Measurements from ENCODE around the gene CDC20. TPM values are rescaled to one million over a fixed set of nuclear protein-coding genes. Genes with fewer than 3 reads are reported as not detected.
A peak's percentile ranks its signal among the peaks of the same experiment; 100 is the strongest.

CDC20 gene
- total RNA-seq, 1 donor from 2014 or later, result 166 TPM

DNA sequence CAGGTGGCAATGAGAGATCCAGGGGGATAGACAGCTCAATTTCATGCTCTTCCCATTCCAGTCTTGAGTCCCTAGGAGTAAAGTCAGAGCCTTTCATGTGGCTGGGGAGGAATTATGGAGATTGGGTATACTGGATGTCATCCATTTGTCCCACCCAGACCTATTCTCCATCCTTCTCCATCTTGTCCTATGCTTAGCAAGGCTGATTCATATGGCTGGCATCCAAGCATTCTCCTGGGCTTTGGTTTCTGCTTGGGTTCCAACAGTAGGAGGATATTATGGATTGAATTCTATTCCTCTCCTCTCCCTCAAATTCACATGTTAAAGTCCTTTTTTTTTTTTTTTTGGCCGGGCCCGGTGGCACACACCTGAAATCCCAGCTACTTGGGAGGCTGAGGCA, 3.8 kb upstream of the CDC20 start:
- H3K4me3 ChIP-seq (ENCODE audit: low read depth, low read length), result no peak overlapping the region
- TF ChIP-seq, protein P1, sequence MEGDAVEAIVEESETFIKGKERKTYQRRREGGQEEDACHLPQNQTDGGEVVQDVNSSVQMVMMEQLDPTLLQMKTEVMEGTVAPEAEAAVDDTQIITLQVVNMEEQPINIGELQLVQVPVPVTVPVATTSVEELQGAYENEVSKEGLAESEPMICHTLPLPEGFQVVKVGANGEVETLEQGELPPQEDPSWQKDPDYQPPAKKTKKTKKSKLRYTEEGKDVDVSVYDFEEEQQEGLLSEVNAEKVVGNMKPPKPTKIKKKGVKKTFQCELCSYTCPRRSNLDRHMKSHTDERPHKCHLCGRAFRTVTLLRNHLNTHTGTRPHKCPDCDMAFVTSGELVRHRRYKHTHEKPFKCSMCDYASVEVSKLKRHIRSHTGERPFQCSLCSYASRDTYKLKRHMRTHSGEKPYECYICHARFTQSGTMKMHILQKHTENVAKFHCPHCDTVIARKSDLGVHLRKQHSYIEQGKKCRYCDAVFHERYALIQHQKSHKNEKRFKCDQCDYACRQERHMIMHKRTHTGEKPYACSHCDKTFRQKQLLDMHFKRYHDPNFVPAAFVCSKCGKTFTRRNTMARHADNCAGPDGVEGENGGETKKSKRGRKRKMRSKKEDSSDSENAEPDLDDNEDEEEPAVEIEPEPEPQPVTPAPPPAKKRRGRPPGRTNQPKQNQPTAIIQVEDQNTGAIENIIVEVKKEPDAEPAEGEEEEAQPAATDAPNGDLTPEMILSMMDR (conservative IDR thresholded peaks at IDR 0.05; ENCODE audit: low read depth, low read length), result no peak
- no peak for DNase-seq (ENCODE audit: low read depth)

DNA sequence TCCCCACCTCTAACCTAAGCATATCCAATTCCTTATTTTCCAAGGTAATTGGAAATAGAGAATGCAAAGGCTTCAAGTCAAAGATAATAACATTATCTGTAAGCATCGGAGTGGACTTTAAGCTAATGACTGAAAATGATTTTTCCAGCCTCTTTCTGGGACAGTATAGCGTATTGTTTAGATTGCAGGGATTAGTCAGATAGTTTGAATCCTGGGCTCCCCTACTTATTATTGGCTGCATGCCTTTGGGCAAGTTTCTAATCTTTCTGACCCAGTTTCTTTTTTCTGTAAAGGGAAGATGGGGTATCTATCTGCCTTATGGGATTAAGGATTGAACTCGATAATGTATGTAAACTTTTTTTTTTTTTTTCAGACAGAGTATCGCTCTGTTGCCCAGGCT, 1.5 kb upstream of the CDC20 start:
- TF ChIP-seq, protein P1 (conservative IDR thresholded peaks at IDR 0.05; ENCODE audit: low read depth, low read length), result no peak
- DNase-seq (ENCODE audit: low read depth), result no peak
- H3K4me3 ChIP-seq (ENCODE audit: low read depth, low read length), result no peak overlapping the region

DNA sequence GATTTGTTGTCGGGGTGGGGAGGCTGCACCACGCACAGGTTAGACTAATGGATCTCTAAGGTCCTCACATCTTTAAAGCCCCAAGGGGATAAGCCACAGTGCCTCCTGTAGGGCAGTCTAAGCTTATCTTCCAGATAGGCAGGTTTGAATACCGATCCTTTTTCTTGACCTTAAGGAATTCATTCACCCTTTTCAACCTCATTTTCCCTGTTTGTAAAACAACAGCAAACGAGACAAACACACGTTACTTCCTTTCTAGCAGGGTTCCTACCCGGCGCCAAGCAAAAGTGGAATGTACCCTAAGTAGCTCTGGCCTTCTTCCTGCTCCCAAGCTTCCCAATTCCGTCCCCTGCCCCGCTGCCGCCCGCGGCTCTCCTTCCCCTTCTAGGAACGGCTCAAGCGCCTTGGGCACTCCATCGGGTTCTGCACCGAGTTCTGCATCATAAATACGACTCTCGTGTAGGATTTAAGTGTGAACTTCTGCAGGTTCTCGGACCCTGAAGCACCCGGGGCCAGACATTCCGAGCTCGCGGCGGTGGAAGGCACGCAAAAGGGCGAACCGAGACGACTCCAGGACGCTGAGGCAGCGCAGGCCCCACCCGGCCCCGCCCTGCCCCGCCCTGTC, 548 bp upstream of the CDC20 start:
- peak overlapping the region; percentile 76 for H3K4me3 ChIP-seq (ENCODE audit: low read depth, low read length)
- TF ChIP-seq, protein P1 (conservative IDR thresholded peaks at IDR 0.05; ENCODE audit: low read depth, low read length), result peak; percentile 71
- DNase-seq (ENCODE audit: low read depth), result no peak

DNA sequence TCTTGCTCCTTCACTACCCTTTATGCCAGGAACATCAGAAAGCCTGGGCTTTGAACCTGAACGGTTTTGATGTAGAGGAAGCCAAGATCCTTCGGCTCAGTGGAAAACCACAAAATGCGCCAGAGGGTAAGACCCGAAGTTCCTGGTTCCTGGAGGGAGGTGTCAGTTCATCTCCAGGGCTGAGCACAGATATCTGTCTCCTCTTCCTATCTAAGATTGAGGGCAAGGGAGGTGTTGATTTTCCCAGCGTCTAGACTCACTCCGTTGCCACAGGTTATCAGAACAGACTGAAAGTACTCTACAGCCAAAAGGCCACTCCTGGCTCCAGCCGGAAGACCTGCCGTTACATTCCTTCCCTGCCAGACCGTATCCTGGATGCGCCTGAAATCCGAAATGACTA, 915 bp downstream of the CDC20 start:
- no peak for DNase-seq (ENCODE audit: low read depth)
- H3K4me3 ChIP-seq (ENCODE audit: low read depth, low read length), result peak overlapping the region; percentile 76
- TF ChIP-seq, protein P1 (conservative IDR thresholded peaks at IDR 0.05; ENCODE audit: low read depth, low read length), result no peak

DNA sequence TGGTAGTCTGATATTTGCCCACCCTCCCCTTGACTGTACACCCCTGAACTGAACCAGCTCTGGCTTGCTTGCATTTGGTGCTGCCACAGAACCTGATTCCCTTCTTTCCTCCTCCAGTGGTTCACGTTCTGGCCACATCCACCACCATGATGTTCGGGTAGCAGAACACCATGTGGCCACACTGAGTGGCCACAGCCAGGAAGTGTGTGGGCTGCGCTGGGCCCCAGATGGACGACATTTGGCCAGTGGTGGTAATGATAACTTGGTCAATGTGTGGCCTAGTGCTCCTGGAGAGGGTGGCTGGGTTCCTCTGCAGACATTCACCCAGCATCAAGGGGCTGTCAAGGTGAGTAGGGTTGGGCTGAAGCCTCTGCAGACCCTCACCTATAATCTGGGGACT, 1.8 kb downstream of the CDC20 start:
- TF ChIP-seq, protein P1 (conservative IDR thresholded peaks at IDR 0.05; ENCODE audit: low read depth, low read length), result no peak
- peak overlapping the region; percentile 76 for H3K4me3 ChIP-seq (ENCODE audit: low read depth, low read length)
- no peak for DNase-seq (ENCODE audit: low read depth)

DNA sequence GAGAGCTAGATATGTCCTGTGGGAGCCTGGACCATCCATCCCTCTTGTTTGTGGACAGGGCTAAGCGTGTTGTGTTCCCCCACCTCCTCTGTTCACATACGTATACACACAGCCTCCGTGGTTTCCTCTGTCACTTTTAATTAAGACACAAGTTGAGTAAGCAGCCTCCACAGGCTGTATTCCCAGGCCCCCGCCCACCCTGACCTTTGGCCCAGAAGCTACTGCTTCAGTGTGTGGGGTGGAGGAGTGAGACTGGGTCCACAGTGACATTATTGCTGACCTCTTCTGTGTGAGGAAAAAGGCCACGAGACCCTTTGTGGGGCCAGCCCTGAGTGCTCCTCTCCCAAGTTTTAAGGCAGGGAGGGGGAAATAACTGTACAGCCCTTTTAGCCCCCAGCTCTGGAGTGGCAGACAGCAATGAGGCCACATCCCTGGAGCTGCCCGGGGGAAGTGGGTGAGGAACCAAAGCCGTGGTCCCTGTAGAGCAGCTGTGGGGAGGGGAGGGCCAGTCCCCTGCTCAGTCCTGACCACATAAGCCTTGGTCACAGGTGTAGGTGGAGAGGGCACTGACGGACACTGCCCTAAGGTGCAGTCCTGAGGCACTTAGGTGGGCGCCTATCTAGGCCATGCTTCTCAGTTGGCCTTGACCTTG, 4.6 kb downstream of the CDC20 start:
- TF ChIP-seq, protein P1 (conservative IDR thresholded peaks at IDR 0.05; ENCODE audit: low read depth, low read length), result no peak
- no peak overlapping the region for H3K4me3 ChIP-seq (ENCODE audit: low read depth, low read length)
- no peak for DNase-seq (ENCODE audit: low read depth)

Data from epithelial cell of proximal tubule (primary cell).